Activated naive CD4-positive, alpha-beta T cell treated with anti-CD3 and anti-CD28 coated beads for 36 hours (primary cell): ENCODE data around the gene PLPPR4. TPM values are rescaled to one million over a fixed set of nuclear protein-coding genes. Genes with fewer than 3 reads are reported as not detected.
"Not testable (repeated sequence)": the region's sequence is repeated elsewhere in the genome, so short reads cannot be mapped to it uniquely, and the experiment has no call there.

Experiments used
- CTCF ChIA-PET: fragments of 350-600 bp; sonication (Branson Sonifier 250); formaldehyde crosslinking; loops from one replicate; lab custom pipeline; 2021; ENCODE audit warnings: antibody characterized with exemption; lab: Charles Lee
- DNase-seq: peaks from one replicate; pipeline ENCODE4 v3.0.0-alpha.2; 2020
- H3K27ac Mint-ChIP-seq: one replicate; pipeline ENCODE4 v1.8.0; 2021; ENCODE audit warnings: mild to moderate bottlenecking, mixed read lengths
- H3K27me3 Mint-ChIP-seq: one replicate; pipeline ENCODE4 v1.8.0; 2021; ENCODE audit warnings: low read depth, mixed read lengths
- H3K36me3 Mint-ChIP-seq: one replicate; pipeline ENCODE4 v1.8.0; 2021; ENCODE audit warnings: low read depth, mixed read lengths
- H3K4me1 Mint-ChIP-seq: one replicate; pipeline ENCODE4 v1.8.0; 2021; ENCODE audit warnings: low read depth, mixed read lengths
- H3K4me3 Mint-ChIP-seq: one replicate; pipeline ENCODE4 v1.8.0; 2021; ENCODE audit warnings: mild to moderate bottlenecking, moderate library complexity, mixed read lengths
- H3K9me3 Mint-ChIP-seq: one replicate; pipeline ENCODE4 v1.8.0; 2021; ENCODE audit warnings: mixed read lengths
- intact Hi-C: fragments of 100-400 bp; cut with micrococcal nuclease; formaldehyde crosslinking; loops from one replicate; pipeline ENCODE4 v1.15.1; 2023
- total RNA-seq, 2 experiments: library from RNA; stranded (reverse); gene quantifications; one replicate each; pipeline ENCODE4 v1.2.3, GENCODE V29; 2021

Gene PLPPR4
- total RNA-seq, 2 experiments from 2014 or later: not detected

DNA sequence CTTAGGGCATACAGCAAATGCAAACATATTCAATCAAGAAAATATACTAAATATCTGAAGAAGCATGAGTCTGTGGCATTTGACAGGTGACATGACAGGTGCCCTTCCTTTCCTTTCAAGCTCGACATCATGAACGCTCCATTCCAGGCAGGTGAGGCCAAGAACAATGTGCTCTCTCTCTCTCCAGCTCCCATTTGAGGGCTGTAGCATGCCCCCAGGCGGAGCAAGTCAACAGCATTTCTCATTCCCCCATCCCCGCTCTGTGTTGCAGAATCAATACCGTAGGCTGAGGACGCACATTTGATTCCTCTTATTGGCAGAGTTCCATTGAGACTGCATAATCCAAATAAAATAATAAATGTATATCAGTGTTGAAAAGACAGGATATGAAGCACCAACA, 24.6 kb upstream of the PLPPR4 start:
- intact Hi-C loops: no loop called here
- H3K36me3 Mint-ChIP-seq: no peaks in the 10 kb centered on the region
- peaks cover 15% of the 10 kb centered on the region for H3K27me3 Mint-ChIP-seq
- CTCF ChIA-PET: no interaction called here
- DNase-seq: no peak
- no peak overlapping the region for H3K27ac Mint-ChIP-seq
- H3K9me3 Mint-ChIP-seq: no peaks in the 10 kb centered on the region
- no peak overlapping the region for H3K4me3 Mint-ChIP-seq
- H3K4me1 Mint-ChIP-seq: no peaks in the 10 kb centered on the region

DNA sequence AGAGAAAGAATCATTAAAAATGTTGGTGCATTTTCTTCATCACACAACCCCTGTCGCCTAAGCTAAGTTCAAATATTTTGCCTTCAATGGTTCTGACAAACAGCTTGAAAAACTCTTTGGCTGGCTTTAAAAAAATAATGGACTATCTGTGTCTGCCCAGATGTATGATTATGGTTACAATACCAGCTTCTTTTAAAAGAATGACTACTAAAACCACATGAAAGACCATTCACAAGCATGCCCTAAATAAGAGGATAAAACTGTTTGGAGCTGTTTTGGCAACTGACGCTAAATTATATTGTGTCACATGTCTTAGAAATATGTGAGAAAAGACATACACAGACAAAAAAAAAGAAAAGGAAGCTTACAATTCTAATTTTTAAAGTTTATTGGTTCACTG, 23.7 kb upstream of the PLPPR4 start:
- Mint-ChIP-seq H3K9me3 (no peaks in the 10 kb centered on the region), H3K27ac (no peak overlapping the region), H3K27me3 (peaks cover 15% of the 10 kb centered on the region), H3K36me3 (no peaks in the 10 kb centered on the region), H3K4me1 (no peaks in the 10 kb centered on the region), H3K4me3 (no peak overlapping the region)
- DNase-seq: no peak
- CTCF ChIA-PET: interaction anchor here (0.6 kb wide), 2 partner anchors 37 to 406 kb away, joined by 3 to 4 read pairs; no protein-coding TSS in a partner anchor
- intact Hi-C loops: no loop called here

DNA sequence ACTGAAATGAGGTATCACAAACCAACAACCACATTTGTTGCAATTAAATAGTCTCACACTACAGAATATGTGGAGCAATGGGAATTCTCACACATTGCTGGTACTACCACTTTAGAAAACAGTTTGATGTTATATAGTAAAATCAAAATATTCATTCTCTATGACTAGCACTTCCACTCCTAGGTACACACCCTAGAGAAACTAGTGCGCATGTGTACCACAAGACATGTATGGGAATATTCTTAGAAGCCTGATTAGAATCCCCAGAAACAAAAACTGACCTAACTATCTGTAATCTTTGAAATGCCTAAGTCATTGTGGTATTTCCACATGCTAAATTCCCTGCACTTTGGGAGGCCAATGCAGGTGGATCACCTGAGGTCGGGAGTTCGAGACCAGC, 18.1 kb upstream of the PLPPR4 start:
- Mint-ChIP-seq H3K27me3 (peaks cover 18% of the 10 kb centered on the region), H3K27ac (no peak overlapping the region), H3K4me3 (no peak overlapping the region), H3K36me3 (no peaks in the 10 kb centered on the region), H3K4me1 (no peaks in the 10 kb centered on the region), H3K9me3 (peaks cover 1% of the 10 kb centered on the region)
- CTCF ChIA-PET: no interaction called here
- intact Hi-C loops: no loop called here
- DNase-seq: no peak

DNA sequence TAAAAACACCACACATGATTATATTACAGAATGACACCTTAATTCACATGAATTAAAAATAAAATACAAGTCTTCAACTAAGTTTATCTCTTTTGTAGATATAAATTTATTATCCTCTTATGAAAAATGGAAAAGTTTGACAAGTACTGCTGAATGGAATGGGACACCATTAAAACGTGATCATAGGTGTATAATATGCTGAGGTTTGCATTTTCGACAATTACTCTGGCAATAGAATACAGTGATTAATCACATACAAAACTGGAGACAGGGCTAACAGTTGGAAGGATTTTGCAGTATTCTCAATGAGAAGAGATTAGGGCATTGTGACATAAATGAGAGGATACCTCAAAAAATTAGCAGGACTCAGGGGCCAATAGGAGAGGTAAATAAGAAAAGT, 17.1 kb upstream of the PLPPR4 start:
- peaks cover 12% of the 10 kb centered on the region for H3K27me3 Mint-ChIP-seq
- peaks cover 1% of the 10 kb centered on the region for H3K9me3 Mint-ChIP-seq
- H3K4me3 Mint-ChIP-seq: no peak overlapping the region
- no peaks in the 10 kb centered on the region for H3K36me3 Mint-ChIP-seq
- no peak overlapping the region for H3K27ac Mint-ChIP-seq
- intact Hi-C loops: no loop called here
- no peak for DNase-seq
- CTCF ChIA-PET: no interaction called here
- H3K4me1 Mint-ChIP-seq: no peaks in the 10 kb centered on the region

DNA sequence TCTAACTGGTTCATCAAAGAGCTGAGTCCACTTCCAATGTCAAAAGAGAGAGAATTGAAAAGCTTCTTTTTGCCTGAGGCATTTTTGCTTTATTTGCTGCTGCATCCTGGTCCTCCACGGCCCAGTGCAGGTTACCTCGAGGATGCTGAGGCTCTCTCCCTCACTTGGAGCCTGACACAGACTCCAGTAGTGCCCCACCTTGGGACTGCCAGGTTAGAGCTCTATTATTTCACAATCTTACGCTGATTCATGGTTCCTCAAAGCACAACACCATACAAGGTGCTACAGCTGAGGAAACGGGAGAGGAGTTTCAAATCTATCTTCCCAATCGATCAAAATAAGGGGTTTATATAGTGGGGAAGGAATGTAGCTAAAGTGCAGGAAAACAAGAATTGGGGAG, 13.6 kb upstream of the PLPPR4 start:
- Mint-ChIP-seq H3K27ac (no peak overlapping the region), H3K4me1 (no peaks in the 10 kb centered on the region), H3K4me3 (no peak overlapping the region), H3K36me3 (no peaks in the 10 kb centered on the region), H3K9me3 (peaks cover 1% of the 10 kb centered on the region), H3K27me3 (peaks cover 5% of the 10 kb centered on the region)
- CTCF ChIA-PET: no interaction called here
- no peak for DNase-seq
- intact Hi-C loops: no loop called here

DNA sequence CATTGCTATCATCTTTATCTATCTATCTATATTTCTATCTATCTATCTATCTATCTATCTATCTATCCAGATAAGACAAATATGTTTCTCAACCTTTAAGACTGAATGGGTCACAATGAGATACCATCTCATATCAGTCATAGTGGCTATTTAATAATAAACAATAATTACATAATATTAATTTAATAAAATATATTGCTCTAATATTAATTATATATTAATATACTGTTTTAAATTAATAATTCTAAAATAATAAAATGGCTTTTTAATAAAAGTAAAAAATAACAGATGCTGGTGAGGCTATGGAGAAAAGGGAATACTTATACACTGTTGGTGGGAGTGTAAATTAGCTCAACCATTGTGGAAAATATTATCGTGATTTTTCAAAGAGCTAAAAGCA, 13.0 kb upstream of the PLPPR4 start:
- no peaks in the 10 kb centered on the region for H3K4me1 Mint-ChIP-seq
- CTCF ChIA-PET: no interaction called here
- H3K27me3 Mint-ChIP-seq: peaks cover 5% of the 10 kb centered on the region
- peaks cover 1% of the 10 kb centered on the region for H3K9me3 Mint-ChIP-seq
- no peaks in the 10 kb centered on the region for H3K36me3 Mint-ChIP-seq
- no peak overlapping the region for H3K4me3 Mint-ChIP-seq
- intact Hi-C loops: no loop called here
- no peak for DNase-seq
- H3K27ac Mint-ChIP-seq: no peak overlapping the region

DNA sequence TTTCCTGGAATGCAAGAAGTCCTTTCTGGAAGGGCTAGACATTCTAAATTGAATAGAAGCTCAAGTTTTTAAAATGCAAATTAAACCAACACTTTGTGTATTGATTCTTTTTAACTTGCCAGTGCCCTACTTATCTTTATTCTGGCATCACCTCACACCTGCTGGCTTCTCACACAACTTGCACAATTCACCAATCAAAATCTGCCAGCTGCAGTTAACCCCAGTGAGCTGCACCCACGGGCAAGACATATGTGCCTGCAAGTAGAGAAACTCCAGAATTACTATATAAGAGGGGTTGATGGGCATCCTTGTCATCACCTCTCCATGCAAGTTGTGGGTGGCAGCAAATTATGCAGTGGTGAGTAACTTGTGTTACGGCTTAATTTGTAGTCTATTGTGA, 11.7 kb upstream of the PLPPR4 start:
- intact Hi-C loops: no loop called here
- no peak for DNase-seq
- peaks cover 5% of the 10 kb centered on the region for H3K27me3 Mint-ChIP-seq
- no peaks in the 10 kb centered on the region for H3K36me3 Mint-ChIP-seq
- no peak overlapping the region for H3K27ac Mint-ChIP-seq
- no peak overlapping the region for H3K4me3 Mint-ChIP-seq
- CTCF ChIA-PET: interaction anchor here (0.6 kb wide), 1 partner anchor 505 kb away, joined by 4 read pairs; no protein-coding TSS in a partner anchor
- H3K9me3 Mint-ChIP-seq: no peaks in the 10 kb centered on the region
- H3K4me1 Mint-ChIP-seq: no peaks in the 10 kb centered on the region

DNA sequence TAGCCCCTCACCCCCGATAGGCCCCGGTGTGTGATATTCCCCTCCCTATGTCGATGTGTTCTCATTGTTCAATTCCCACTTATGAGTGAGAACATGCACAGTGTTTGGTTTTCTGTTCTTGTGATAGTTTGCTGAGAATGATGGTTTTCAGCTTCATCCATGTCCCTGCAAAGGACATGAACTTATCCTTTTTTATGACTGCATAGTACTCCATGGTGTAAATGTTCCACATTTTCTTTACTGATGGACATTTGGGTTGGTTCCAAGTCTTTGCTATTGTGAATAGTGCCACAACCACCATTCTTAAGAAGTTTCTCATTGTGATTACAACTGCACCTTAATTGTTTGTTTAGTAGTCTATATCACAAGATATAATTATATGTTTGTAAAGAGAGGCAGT, 3.9 kb upstream of the PLPPR4 start:
- H3K27me3 Mint-ChIP-seq: peaks cover 30% of the 10 kb centered on the region
- CTCF ChIA-PET: interaction anchor here (0.7 kb wide), 1 partner anchor 222 kb away, joined by 3 read pairs; no protein-coding TSS in a partner anchor
- H3K9me3 Mint-ChIP-seq, H3K4me1 Mint-ChIP-seq, DNase-seq, H3K4me3 Mint-ChIP-seq, intact Hi-C loops, H3K27ac Mint-ChIP-seq, H3K36me3 Mint-ChIP-seq: not testable (repeated sequence)

DNA sequence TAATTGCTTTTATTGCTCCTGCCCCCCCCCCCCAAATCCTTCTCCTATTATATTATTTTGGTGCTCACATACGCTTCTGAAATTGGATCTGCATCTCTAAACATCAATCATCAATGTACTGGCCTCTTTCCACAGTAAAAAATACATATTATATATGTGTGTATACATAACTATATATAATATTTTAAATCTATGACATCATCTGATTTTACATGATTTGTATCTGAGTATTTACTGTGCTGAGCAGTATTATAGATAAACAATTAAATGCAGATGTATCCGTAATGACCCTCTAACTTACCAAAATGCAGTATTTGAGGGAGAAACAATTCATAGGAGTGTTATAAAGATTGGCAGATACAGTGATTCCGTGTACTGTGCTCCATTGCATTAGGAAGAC, 832 bp downstream of the PLPPR4 start:
- no peak overlapping the region for H3K4me3 Mint-ChIP-seq
- peaks cover 8% of the 10 kb centered on the region for H3K4me1 Mint-ChIP-seq
- H3K36me3 Mint-ChIP-seq: no peaks in the 10 kb centered on the region
- CTCF ChIA-PET: no interaction called here
- no peak for DNase-seq
- intact Hi-C loops: no loop called here
- peaks cover 44% of the 10 kb centered on the region for H3K27me3 Mint-ChIP-seq
- no peak overlapping the region for H3K27ac Mint-ChIP-seq
- H3K9me3 Mint-ChIP-seq: no peaks in the 10 kb centered on the region

DNA sequence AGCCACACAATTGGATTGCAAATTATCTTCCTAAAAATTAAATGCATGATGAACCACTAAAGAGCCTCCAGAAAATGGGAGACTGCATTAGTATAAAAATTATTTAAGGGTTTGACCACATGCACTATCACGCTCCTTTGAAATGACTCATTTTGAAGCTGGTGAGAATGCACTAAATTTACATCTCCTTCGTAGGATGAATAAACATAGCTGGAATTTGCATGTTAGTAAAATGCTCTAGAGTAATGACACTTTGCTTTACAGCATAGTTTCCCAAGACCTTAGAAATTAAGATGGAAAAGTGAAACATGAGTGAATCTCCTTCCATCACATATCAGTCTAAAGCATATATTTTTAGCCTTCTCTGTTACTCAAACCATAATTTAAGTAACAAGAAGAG, 2.4 kb downstream of the PLPPR4 start:
- Mint-ChIP-seq H3K4me3 (no peak overlapping the region), H3K27me3 (peaks cover 41% of the 10 kb centered on the region), H3K4me1 (peaks cover 8% of the 10 kb centered on the region), H3K9me3 (no peaks in the 10 kb centered on the region), H3K27ac (no peak overlapping the region), H3K36me3 (no peaks in the 10 kb centered on the region)
- CTCF ChIA-PET: no interaction called here
- DNase-seq: no peak
- intact Hi-C loops: no loop called here

DNA sequence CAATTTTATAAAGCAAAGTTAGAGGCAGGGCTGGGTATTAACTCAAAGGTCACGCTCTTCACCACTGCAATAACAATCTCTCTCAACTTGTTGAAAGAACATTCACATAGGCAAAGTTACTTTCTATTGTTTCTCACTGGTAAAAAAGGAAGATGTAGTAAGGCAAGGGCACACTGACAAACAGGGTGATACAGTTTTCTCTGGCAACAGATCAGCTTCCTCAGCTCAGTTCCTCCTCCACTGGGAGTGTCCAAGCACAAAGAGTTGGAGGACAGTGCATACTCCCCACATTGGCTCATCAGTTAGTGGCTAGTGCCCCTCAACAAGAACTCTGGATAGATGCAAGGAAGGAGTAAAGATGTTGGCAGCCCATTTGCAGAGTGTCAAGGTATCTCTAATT, 3.7 kb downstream of the PLPPR4 start:
- H3K27me3 Mint-ChIP-seq: peaks cover 33% of the 10 kb centered on the region
- peaks cover under 1% of the 10 kb centered on the region for H3K9me3 Mint-ChIP-seq
- intact Hi-C loops: no loop called here
- H3K4me3 Mint-ChIP-seq: no peak overlapping the region
- peaks cover 8% of the 10 kb centered on the region for H3K4me1 Mint-ChIP-seq
- no peak overlapping the region for H3K27ac Mint-ChIP-seq
- CTCF ChIA-PET: no interaction called here
- no peak for DNase-seq
- no peaks in the 10 kb centered on the region for H3K36me3 Mint-ChIP-seq

DNA sequence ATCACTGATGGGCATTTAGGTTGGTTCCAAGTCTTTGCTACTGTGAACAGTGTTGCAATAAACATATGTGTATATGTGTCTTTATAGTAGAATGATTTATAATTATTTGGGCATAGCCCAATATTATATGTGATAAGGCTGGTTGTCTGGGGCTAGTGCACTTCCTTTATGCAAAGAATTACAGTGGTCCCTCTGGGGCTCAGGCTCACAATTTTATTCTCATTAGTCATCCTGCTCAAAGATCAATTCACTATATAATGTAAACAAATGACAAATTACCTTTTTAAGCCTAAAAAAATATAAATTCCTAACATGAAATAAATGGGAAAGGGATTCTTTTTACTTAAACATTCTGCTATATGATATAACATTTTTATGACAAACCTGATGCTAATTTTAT, 5.0 kb downstream of the PLPPR4 start:
- Mint-ChIP-seq H3K9me3 (peaks cover 4% of the 10 kb centered on the region), H3K36me3 (no peaks in the 10 kb centered on the region), H3K27me3 (peaks cover 21% of the 10 kb centered on the region), H3K4me1 (peaks cover 5% of the 10 kb centered on the region), H3K4me3 (no peak overlapping the region), H3K27ac (no peak overlapping the region)
- CTCF ChIA-PET: no interaction called here
- DNase-seq: no peak
- intact Hi-C loops: no loop called here

DNA sequence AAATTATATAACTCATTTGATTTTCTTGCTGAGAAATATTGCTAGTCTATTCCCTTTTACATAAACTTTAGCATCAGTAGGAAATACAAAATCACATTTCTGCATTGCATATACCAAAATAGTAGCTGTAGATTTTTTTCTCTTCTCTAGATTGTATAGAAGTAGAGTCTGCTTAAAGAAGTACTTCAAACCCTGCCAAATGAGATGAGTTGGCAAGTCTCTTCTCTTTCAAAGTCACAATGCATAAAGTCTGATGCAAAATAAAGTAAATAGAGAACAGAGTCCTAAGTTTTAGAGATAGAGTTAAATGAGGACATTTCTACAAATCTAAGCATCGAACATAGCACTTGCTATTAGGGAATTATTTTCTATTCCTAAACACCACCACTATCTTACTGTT, 6.4 kb downstream of the PLPPR4 start:
- CTCF ChIA-PET: interaction anchor here (0.5 to 0.6 kb wide), 2 partner anchors 151 to 435 kb away, joined by 3 to 4 read pairs; no protein-coding TSS in a partner anchor
- H3K27ac Mint-ChIP-seq: no peak overlapping the region

More for the DNA sequence above, 6.4 kb downstream of the PLPPR4 start:
- no peaks in the 10 kb centered on the region for H3K36me3 Mint-ChIP-seq
- no peaks in the 10 kb centered on the region for H3K4me1 Mint-ChIP-seq
- H3K4me3 Mint-ChIP-seq: no peak overlapping the region
- no peak for DNase-seq
- intact Hi-C loops: no loop called here
- H3K9me3 Mint-ChIP-seq: peaks cover 4% of the 10 kb centered on the region
- peaks cover 11% of the 10 kb centered on the region for H3K27me3 Mint-ChIP-seq
